Keratinocyte (primary cell): ENCODE results near the gene MOV10L1.
A peak's percentile ranks its signal among the peaks of the same experiment; 100 is the strongest.

Experiments used
- EZH2 ChIP-seq: IDR thresholded peaks from one replicate; pipeline ENCODE4 v1.6.1; 2012; ENCODE audit warnings: inconsistent platforms, mild to moderate bottlenecking, low read length, moderate library complexity
- TF ChIP-seq, protein P1 (sequence below), 3 experiments: IDR thresholded peaks in 1 of 3; conservative IDR thresholded peaks in 1 of 3; optimal IDR thresholded peaks in 1 of 3; 2 replicates in 2 of 3; 3 replicates in 1 of 3; pipeline versions ENCODE3 to v1.5.1; 2011; ENCODE audit warnings: low read length in 3 of 3, mild to moderate bottlenecking in 3 of 3, moderate library complexity in 2 of 3, control low read depth in 1 of 3, inconsistent platforms in 1 of 3; ENCODE audit not compliant: insufficient read depth in 2 of 3; ENCODE audit errors: extremely low read depth in 1 of 3

DNA sequence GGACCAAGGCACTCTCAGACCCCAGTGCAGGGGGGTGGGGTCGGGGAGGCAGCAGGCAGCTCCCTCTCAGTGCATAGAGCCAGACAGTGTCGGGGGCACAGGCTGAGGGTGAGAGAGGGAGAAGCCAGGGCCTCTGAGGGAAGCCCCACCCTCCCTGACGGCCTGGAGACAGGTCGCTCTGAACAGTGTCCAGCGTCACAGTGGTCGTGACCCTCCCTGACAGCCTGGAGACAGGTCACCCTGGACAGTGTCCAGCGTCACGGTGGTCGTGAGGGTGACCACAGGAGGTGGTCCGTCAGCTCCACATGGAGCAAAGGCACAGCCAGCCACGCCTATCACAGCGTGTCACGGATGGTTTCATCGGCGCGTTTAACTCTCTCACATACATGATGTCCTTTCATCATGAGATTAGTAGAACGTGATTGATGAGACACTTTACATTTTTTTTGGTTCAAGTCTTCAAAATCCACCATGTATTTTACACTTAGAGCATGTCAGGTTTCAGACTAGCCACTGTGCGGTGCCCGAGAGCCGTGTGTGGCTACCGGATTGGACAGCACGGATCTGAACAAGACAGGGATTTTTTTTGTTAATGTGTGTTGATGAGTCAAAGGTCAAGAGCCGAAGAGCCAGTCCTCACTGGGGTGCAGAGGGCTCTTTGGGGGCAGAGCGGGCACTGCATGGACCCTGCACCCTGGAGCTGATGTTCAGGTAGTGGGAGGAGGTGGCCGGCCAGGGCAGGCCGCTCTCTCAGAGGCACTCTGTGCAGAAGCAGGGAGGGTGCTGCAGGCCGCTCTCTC lies 56.8 kb downstream of the MOV10L1 start:
- TF ChIP-seq, protein P1, sequence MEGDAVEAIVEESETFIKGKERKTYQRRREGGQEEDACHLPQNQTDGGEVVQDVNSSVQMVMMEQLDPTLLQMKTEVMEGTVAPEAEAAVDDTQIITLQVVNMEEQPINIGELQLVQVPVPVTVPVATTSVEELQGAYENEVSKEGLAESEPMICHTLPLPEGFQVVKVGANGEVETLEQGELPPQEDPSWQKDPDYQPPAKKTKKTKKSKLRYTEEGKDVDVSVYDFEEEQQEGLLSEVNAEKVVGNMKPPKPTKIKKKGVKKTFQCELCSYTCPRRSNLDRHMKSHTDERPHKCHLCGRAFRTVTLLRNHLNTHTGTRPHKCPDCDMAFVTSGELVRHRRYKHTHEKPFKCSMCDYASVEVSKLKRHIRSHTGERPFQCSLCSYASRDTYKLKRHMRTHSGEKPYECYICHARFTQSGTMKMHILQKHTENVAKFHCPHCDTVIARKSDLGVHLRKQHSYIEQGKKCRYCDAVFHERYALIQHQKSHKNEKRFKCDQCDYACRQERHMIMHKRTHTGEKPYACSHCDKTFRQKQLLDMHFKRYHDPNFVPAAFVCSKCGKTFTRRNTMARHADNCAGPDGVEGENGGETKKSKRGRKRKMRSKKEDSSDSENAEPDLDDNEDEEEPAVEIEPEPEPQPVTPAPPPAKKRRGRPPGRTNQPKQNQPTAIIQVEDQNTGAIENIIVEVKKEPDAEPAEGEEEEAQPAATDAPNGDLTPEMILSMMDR (optimal IDR thresholded peaks at IDR 0.05 in 1 of 3, IDR thresholded peaks at IDR 0.05 in 1 of 3, conservative IDR thresholded peaks at IDR 0.05 in 1 of 3; ENCODE audit: extremely low read depth in 1 of 3, insufficient read depth in 2 of 3, low read length in 3 of 3), result peak; percentile 85 to 91 (median 86)
- TF ChIP-seq EZH2, result no peak
